HCEC 1CT (cell line): Measurements from ENCODE around the gene PPP6R2.

Experiments
- DNase-seq: peaks from one replicate; pipeline ENCODE4 v3.0.0-alpha.2; 2017

PPP6R2 gene

GRCh38 chr22:50489363-50490243 lies 146.5 kb downstream of the PPP6R2 start:
- no peak for DNase-seq

GRCh38 chr22:50490531-50491308 lies 147.6 kb downstream of the PPP6R2 start:
- DNase-seq, result no peak
